ENCODE data around the gene NTF3.

DNA sequence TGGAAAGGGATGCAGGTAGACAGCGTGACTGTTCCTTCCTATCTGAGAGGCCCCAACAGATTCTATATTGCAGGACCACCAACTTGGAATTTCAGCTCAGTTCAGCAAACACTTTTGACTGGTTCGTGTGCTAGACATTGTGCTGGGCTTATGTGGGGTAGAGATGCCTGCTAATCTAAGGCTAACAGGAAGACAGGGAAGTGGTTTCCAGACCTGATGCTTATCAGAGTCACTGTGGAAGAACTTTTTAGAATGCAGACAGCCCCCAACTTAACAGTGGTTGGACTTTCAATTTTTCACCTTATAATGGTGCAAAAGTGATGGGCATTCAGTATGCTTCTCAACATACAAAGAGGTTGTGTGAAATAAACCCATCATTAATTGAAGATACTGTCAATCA is 32.2 kb downstream of the NTF3 start:
- TF ChIP-seq POLR2A (IDR thresholded peaks at IDR 0.05) (no peak), EP300 (IDR thresholded peaks at IDR 0.05) (no peak)
- TF ChIP-seq, protein P1, sequence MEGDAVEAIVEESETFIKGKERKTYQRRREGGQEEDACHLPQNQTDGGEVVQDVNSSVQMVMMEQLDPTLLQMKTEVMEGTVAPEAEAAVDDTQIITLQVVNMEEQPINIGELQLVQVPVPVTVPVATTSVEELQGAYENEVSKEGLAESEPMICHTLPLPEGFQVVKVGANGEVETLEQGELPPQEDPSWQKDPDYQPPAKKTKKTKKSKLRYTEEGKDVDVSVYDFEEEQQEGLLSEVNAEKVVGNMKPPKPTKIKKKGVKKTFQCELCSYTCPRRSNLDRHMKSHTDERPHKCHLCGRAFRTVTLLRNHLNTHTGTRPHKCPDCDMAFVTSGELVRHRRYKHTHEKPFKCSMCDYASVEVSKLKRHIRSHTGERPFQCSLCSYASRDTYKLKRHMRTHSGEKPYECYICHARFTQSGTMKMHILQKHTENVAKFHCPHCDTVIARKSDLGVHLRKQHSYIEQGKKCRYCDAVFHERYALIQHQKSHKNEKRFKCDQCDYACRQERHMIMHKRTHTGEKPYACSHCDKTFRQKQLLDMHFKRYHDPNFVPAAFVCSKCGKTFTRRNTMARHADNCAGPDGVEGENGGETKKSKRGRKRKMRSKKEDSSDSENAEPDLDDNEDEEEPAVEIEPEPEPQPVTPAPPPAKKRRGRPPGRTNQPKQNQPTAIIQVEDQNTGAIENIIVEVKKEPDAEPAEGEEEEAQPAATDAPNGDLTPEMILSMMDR (IDR thresholded peaks at IDR 0.05) = no peak
